ENCODE measurements around the gene HECW1. TPM values are rescaled to one million over a fixed set of nuclear protein-coding genes. Genes with fewer than 3 reads are reported as not detected.

Gene HECW1
- total RNA-seq, 3 donors from 2014 or later = 0.48 to 1.9 (median 0.66) TPM

DNA sequence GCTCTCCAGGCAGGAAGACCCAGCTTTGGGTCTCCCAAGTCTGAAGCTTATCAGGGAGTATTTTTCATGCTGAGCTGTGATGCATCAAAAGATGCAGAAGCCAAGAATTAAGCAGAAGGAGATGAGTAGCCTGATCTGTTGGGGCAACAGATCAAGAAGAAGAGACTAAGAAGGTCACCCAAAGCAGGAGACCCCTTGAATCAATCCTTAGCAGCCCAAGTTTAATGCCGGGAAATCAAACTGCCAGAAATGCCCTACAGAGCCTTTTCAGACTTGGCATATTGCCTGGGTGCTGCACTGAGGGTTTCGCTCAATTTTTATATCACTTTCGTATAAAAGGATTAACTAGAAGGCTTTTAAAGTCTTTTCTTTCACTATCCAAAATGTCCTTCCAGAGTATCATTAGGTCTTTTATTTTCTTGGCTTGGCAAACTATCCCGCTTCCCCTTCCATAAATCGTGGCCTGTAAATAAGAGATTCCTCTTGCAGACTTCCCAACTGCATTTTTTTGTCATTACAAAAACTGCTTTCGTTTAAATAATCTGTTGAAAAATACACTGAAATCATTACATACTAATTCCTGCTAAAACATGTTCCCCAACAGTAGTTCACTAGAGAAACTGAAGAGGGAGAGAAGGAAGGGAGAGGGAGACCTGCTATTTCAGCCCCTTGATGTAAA is 421.5 kb downstream of the HECW1 start:
- H3K4me3 ChIP-seq = no peak overlapping the region
- TF ChIP-seq POLR2AphosphoS5 (IDR thresholded peaks at IDR 0.05) (no peak), POLR2A (IDR thresholded peaks at IDR 0.05) (no peak)
- TF ChIP-seq, protein P1, sequence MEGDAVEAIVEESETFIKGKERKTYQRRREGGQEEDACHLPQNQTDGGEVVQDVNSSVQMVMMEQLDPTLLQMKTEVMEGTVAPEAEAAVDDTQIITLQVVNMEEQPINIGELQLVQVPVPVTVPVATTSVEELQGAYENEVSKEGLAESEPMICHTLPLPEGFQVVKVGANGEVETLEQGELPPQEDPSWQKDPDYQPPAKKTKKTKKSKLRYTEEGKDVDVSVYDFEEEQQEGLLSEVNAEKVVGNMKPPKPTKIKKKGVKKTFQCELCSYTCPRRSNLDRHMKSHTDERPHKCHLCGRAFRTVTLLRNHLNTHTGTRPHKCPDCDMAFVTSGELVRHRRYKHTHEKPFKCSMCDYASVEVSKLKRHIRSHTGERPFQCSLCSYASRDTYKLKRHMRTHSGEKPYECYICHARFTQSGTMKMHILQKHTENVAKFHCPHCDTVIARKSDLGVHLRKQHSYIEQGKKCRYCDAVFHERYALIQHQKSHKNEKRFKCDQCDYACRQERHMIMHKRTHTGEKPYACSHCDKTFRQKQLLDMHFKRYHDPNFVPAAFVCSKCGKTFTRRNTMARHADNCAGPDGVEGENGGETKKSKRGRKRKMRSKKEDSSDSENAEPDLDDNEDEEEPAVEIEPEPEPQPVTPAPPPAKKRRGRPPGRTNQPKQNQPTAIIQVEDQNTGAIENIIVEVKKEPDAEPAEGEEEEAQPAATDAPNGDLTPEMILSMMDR (IDR thresholded peaks at IDR 0.05) = no peak
- H3K4me1 ChIP-seq = peaks cover 0 to 3% of the 10 kb centered on the region in 2 donors
- no peak for DNase-seq (ENCODE audit: low spot score in 2 of 2)
- no peaks in the 10 kb centered on the region for H3K36me3 ChIP-seq
- no peaks in the 10 kb centered on the region for H3K9me3 ChIP-seq
- no peaks in the 10 kb centered on the region for H3K27me3 ChIP-seq
- intact Hi-C loops (cut with DNase I; ENCODE audit: low total_unique reads) = no loop called here
- H3K27ac ChIP-seq = peak overlapping the region; percentile 62 to 71

DNA sequence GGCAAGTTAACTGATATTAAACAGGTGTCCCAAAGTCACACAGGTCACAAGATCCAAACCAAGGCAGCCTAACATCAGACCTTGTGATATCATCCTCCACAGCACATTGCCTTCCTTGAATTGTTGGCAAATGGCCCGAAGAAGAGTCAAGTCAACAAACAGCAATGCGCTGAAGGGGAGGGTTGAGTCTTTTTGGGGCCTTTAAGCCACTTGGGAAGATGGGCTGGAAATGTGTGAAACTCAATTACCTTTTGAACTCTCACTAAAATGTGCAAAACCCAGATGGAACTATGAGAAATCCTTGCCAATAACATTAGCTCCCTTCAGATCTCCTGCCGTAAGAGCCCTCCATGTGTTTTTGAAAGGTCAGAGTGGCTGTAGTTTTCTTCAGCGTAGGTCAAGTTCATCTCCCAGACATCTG is 422.6 kb downstream of the HECW1 start:
- no peaks in the 10 kb centered on the region for H3K36me3 ChIP-seq
- H3K4me1 ChIP-seq = peaks cover 0 to 3% of the 10 kb centered on the region in 2 donors
- intact Hi-C loops (cut with DNase I; ENCODE audit: low total_unique reads) = no loop called here
- peak overlapping the region; percentile 62 to 71 for H3K27ac ChIP-seq
- DNase-seq (ENCODE audit: low spot score in 2 of 2) = peak in 1 of 2 donors; percentile 31
- H3K4me3 ChIP-seq = no peak overlapping the region
- H3K27me3 ChIP-seq = peaks cover 0 to 3% of the 10 kb centered on the region in 2 donors
- TF ChIP-seq POLR2A (IDR thresholded peaks at IDR 0.05) (no peak), POLR2AphosphoS5 (IDR thresholded peaks at IDR 0.05) (peak in 1 of 3 donors; percentile 54)
- TF ChIP-seq, protein P1 (IDR thresholded peaks at IDR 0.05) = no peak
- H3K9me3 ChIP-seq = no peaks in the 10 kb centered on the region

DNA sequence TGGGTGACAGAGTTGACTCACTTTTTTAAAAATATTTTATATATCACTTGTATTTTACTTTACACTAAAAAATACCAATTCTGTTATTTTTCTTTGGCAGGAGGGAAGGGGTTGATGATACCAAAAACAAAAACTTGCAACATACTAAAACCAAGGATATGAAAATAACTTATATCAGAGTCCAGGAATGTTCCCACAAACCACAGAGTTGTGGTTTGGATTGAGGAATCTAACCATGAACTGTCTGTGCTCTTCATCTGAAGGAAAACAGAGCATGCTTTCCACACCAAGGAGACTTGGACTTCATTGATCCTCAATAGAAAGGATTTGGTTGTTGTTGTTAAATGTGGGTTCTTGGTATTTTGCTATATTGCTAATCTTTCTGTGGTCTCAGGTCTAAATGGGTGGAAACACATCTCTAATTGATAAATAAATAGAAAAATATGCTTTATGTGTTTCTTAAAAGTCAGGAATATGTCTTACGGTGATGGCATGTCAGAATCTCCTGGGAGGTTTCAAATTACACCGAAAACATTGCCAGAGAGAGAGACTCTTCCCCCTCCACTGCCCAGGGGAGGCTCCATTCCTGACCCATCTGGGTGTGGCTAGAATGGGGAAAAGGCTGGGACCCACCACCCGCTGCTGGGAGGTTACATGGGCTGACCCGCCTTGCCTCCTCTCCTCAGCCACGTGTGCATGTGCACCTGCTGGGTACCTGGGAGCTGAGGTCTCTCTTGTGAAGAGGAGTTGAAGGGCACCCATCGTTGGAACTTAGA is 423.6 kb downstream of the HECW1 start:
- Histone ChIP-seq H3K9me3 (no peaks in the 10 kb centered on the region), H3K4me3 (no peak overlapping the region), H3K27ac (peak overlapping the region; percentile 71 to 80), H3K27me3 (peaks cover 0 to 6% of the 10 kb centered on the region in 2 donors), H3K36me3 (no peaks in the 10 kb centered on the region), H3K4me1 (peaks cover 0 to 3% of the 10 kb centered on the region in 2 donors)
- DNase-seq (ENCODE audit: low spot score in 2 of 2) = no peak
- peak in 1 of 3 donors; percentile 12 for TF ChIP-seq POLR2AphosphoS5 (IDR thresholded peaks at IDR 0.05)
- no peak for TF ChIP-seq POLR2A (IDR thresholded peaks at IDR 0.05)
- intact Hi-C loops (cut with DNase I; ENCODE audit: low total_unique reads) = no loop called here

DNA sequence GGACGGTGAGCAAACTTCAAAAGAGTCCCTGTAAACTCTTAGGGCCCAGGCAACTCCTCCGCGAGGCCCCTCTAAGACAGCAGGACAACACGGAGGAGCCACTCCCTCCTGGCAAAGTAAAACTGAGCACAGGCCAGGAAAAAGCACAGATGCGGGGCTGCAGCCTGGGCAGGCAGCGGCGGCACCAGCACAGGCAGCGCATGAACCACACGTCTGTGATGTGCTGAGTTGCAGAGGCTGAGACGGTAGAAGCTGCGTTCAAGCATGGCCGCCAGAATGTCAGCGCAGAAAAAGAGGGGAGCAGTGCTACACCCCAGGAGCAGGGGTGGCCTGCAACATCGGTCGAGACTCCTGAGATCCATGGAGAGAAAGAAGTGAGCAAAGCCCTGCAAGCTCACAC is 424.3 kb downstream of the HECW1 start:
- Histone ChIP-seq H3K9me3 (no peaks in the 10 kb centered on the region), H3K4me1 (peaks cover 0 to 3% of the 10 kb centered on the region in 2 donors), H3K4me3 (no peak overlapping the region), H3K27me3 (peaks cover 0 to 12% of the 10 kb centered on the region in 2 donors), H3K36me3 (no peaks in the 10 kb centered on the region), H3K27ac (peak overlapping the region; percentile 71 to 80)
- intact Hi-C loops (cut with DNase I; ENCODE audit: low total_unique reads) = no loop called here
- TF ChIP-seq, protein P1 (IDR thresholded peaks at IDR 0.05) = no peak
- TF ChIP-seq POLR2AphosphoS5 (IDR thresholded peaks at IDR 0.05) = no peak
- no peak for TF ChIP-seq POLR2A (IDR thresholded peaks at IDR 0.05)
- no peak for DNase-seq (ENCODE audit: low spot score in 2 of 2)

DNA sequence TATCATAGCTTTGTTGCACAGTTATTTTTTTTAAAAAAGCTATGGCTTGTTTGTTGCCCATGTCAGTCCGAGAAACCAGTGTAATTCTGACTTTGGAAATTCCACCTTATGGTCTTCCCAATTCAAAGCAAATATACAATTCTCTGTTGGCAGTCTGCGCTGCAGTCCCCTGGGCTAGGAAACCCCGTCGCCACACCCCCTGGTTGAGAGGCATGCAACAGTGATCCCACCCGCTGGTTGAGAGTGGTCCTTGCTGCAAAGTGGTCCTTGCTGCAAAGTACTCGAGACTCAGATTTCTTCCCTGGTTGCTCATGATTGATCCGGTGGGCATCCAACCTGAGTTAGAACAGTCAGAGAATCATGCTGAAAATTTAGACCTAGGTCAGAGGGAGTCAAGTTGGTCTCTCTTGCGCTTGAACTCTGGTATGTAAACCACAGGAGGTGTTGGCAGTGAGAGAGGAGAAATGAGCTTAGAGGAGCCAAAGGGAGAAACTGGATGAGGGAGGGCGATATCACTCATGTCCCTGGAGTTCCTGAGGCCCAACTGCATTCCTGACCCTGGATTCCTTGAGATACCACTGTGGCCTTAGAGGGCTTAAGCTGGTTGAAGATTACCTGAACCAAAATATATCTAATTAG is 425.4 kb downstream of the HECW1 start:
- Histone ChIP-seq H3K27me3 (peaks cover 0 to 12% of the 10 kb centered on the region in 2 donors), H3K4me3 (no peak overlapping the region), H3K36me3 (no peaks in the 10 kb centered on the region), H3K27ac (no peak overlapping the region), H3K9me3 (no peaks in the 10 kb centered on the region), H3K4me1 (peaks cover 0 to 3% of the 10 kb centered on the region in 2 donors)
- TF ChIP-seq POLR2A (IDR thresholded peaks at IDR 0.05) = no peak
- TF ChIP-seq POLR2AphosphoS5 (IDR thresholded peaks at IDR 0.05) = no peak
- TF ChIP-seq, protein P1 (IDR thresholded peaks at IDR 0.05) = no peak
- DNase-seq (ENCODE audit: low spot score in 2 of 2) = no peak
- intact Hi-C loops (cut with DNase I; ENCODE audit: low total_unique reads) = no loop called here

Data from breast epithelium (tissue), 4 donors.